GM12875 (cell line): ENCODE data around the gene IGFL3.

Source experiments
- H3K4me3 ChIP-seq: one replicate; pipeline ENCODE4 v1.5.1; 2011; ENCODE audit warnings: low read depth, low read length, control low read depth
- CTCF ChIP-seq: IDR thresholded peaks from 2 replicates; pipeline ENCODE4 v1.5.1; 2011; ENCODE audit warnings: low read depth, mild to moderate bottlenecking, control low read depth, inconsistent platforms, low read length, moderate library complexity, borderline replicate concordance; ENCODE audit not compliant: insufficient read depth

Gene IGFL3

GRCh38 chr19:46076951-46077814 lies 47.3 kb downstream of the IGFL3 start:
- TF ChIP-seq CTCF: peak; percentile 75
- H3K4me3 ChIP-seq: no peak overlapping the region

- TF ChIP-seq CTCF: no peak
- no peak overlapping the region for H3K4me3 ChIP-seq
Measured at GRCh38 chr19:46076031-46076880, 48.2 kb downstream of the IGFL3 start.

- TF ChIP-seq CTCF: no peak
Measured at GRCh38 chr19:46073268-46073922, 51.1 kb downstream of the IGFL3 start.

More at GRCh38 chr19:46073268-46073922, 51.1 kb downstream of the IGFL3 start:
- H3K4me3 ChIP-seq: no peak overlapping the region
